ENCODE results near the gene TECR.

GRCh38 chr19:14512406-14512961, 16.9 kb upstream of the TECR start:
- TF ChIP-seq CTCF (IDR thresholded peaks at IDR 0.05) (no peak), POLR2A (IDR thresholded peaks at IDR 0.05) (no peak)

All from tibial nerve (tissue), 3 donors.